Motor neuron (in vitro differentiated cells): Measurements from ENCODE around the gene KCNQ4. TPM values are rescaled to one million over a fixed set of nuclear protein-coding genes. Genes with fewer than 3 reads are reported as not detected.

Experiments used
- ATAC-seq, 8 experiments: fragments of 200-7000 bp; cut with Tn5 transposase; replicated peaks in 6 of 8; 2 replicates each; pipeline ENCODE4 v1.8.0; 2021; ENCODE audit warnings: mild to moderate bottlenecking in 8 of 8, moderate library complexity in 8 of 8
- H3K27ac ChIP-seq, 2 donors: fragments of 250-450 bp; sonication (Bioruptor Pico); 2 replicates each; pipeline ENCODE4 v1.9.0; 2021; ENCODE audit warnings: antibody characterized with exemption in 2 of 2, mild to moderate bottlenecking in 2 of 2, moderate library complexity in 1 of 2
- H3K4me1 ChIP-seq, 2 donors: fragments of 250-450 bp; sonication (Bioruptor Pico); replicated peaks in 1 of 2; 2 replicates each; pipeline ENCODE4 v1.6.1; 2021; ENCODE audit warnings: antibody characterized with exemption in 2 of 2, mild to moderate bottlenecking in 2 of 2, moderate library complexity in 1 of 2
- H3K4me3 ChIP-seq, 5 donors: fragments of 250-450 bp; sonication (Bioruptor Pico); 2 replicates each; pipeline ENCODE4 v1.9.0; 2021; ENCODE audit warnings: antibody characterized with exemption in 5 of 5, mild to moderate bottlenecking in 5 of 5, moderate library complexity in 4 of 5
- WGBS, 10 experiments: fragments of 450-650 bp; shearing (Covaris generic); methylation state at CpG; one replicate each; pipeline ENCODE4 v1.0.0; 2022; 5-methylcytosine and 5-hydroxymethylcytosine counted together
- in situ Hi-C, 9 experiments: fragments of 400-800 bp; cut with MboI; loops; one replicate each; pipeline ENCODE4 v1.15.0; 2021; ENCODE audit warnings: low sequenced_read_pairs in 9 of 9, low pct_unique_long_range_greater_than_20kb in 2 of 9; ENCODE audit not compliant: unreplicated experiment in 9 of 9
- total RNA-seq, 8 experiments: library from RNA; unstranded; fragments of 300-600 nt; gene quantifications; 2 replicates each; pipeline versions ENCODE4 v1.2.3 to v1.2.4, GENCODE V29; 2022

The KCNQ4 gene
- total RNA-seq, 8 experiments from 2014 or later, result 0.22 to 4.6 (median 0.53) TPM

DNA sequence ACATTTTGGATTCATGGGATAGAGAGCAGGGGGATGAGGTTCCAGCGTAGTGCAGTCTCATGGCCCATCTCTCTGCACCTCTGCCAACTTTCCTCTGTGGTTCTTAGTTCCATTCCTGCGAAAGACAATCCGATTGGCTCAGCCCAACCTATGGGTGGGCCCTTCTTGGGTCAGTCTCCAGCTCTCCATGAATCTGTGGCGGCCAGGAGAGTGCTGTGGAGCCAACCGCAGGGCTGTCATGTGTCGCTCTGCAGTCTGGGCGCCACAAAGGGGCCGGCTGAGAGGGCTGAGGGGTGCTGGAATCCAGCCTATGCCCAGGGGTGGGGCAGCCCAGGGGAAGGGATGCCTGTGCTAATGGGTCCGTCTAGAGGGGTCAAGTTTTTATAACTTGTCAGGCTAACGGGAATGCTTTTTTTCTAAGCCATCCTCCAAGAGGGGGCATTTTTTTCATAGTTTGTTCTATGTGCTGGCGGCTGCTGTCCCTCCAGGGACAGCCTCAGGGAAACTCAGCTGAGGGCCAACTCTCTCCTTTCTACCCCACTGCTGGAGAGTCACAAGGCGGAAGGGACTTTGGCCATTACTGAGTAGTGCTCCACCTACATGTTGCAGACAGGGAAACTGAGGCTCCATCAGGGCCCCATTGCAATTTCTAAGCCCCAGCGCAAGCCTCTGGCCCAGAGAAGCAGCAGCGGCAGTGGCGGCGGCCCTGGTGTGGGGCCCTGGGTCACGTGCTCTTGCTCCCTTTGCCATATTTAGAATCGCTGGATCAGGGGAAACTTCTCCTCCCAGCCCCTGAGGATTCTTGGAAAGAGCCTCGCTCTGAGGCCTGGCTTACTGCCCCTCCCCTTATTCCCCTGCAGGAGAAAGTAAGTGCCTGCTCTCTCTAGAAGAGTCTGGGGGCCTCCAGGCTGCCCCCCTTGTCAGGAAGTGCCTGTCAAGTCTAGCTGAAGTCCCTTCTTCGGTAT is 23.4 kb downstream of the KCNQ4 start:
- peaks cover 10 to 39% of the 10 kb centered on the region in 2 donors for H3K4me1 ChIP-seq
- WGBS, 10 experiments, result 26 to 100% (median 68%) methylated on average over 1 to 14 of the region's 20 CpGs; no CpG with 5 or more reads in 2 of the 10 experiments
- no peak overlapping the region for H3K27ac ChIP-seq
- ATAC-seq, result peak in 7 of 8 experiments; percentile 11 to 72 (median 48)
- no peak overlapping the region for H3K4me3 ChIP-seq
- in situ Hi-C loops, result no loop called here

DNA sequence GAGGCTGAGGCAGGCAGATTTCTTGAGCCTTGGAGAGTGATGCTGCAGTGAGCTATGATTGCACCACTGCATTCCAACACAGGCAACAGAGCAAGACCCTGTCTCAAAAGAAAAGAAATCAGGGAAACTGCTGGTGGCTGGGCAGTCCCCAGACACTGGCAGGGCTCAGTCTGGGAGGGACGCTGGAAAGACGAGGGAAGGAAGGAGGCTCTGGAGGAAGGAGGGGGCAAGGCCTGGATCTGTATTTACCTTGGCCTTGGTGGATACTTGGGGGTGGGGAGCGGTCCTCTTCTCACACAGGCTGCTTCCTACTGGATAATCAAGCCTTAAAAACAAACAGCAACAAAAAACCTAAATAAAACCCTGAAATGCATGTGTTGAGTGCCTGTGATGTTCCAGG is 24.4 kb downstream of the KCNQ4 start:
- Histone ChIP-seq H3K27ac (no peak overlapping the region), H3K4me3 (no peak overlapping the region), H3K4me1 (peaks cover 10 to 32% of the 10 kb centered on the region in 2 donors)
- ATAC-seq, result peak in 2 of 8 experiments; percentile 18 to 29
- in situ Hi-C loops, result no loop called here
- 42 to 100% (median 80%) methylated on average over 1 to 3 of the region's 3 CpGs; no CpG with 5 or more reads in 5 of the 10 experiments for WGBS, 10 experiments

DNA sequence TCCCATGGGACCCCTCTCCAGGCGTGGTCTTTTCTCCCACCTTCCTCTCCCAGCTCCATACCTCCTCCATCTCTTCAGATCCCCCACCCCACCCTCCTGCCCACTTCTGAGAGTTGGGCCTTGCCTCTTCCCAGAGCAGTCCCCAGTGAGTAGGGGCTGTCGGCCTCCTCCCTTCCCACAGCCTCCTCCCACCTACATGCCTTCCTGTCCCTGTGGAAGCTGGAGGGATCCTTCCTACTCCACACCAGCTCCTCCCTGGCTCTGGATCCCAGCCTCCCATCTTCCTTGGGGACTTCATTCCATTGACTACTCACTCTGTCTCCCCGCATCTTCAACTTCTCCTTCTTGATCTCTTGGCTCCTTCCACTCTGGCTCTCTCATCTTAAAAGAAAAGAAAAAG is 24.9 kb downstream of the KCNQ4 start:
- Histone ChIP-seq H3K4me3 (no peak overlapping the region), H3K27ac (no peak overlapping the region), H3K4me1 (peaks cover 10 to 32% of the 10 kb centered on the region in 2 donors)
- in situ Hi-C loops, result no loop called here
- ATAC-seq, result no peak
- WGBS, 10 experiments, result 64 to 100% (median 96%) methylated on average over 1 to 2 of the region's 3 CpGs; no CpG with 5 or more reads in 4 of the 10 experiments

DNA sequence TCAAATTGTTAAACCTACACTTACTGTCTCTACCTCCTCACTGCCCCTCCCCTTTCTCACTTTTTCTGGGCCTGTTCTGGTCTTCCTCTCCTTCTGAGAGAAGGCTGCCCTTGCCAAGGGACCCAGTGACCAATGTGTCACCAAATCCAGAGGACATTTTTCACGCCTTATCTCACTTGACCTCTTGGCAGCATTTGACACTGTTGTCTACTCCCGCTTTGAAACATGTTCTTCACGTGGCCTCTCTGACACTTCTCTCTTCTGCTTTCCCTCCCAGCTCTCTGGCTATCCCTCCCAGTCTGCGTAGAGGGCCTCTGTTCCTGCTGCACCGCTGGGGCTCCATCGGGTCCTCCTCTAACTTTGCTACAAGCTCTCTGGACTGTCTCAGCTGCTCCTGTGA is 25.3 kb downstream of the KCNQ4 start:
- no peak for ATAC-seq
- H3K4me3 ChIP-seq, result no peak overlapping the region
- H3K27ac ChIP-seq, result no peak overlapping the region
- in situ Hi-C loops, result no loop called here
- H3K4me1 ChIP-seq, result peaks cover 10 to 32% of the 10 kb centered on the region in 2 donors
- 29 to 100% (median 83%) methylated on average over 2 to 6 of the region's 6 CpGs; no CpG with 5 or more reads in 1 of the 10 experiments for WGBS, 10 experiments

GRCh38 chr1:40810927-40811326 is 27.3 kb downstream of the KCNQ4 start:
- in situ Hi-C loops, result no loop called here
- H3K4me1 ChIP-seq, result peaks cover 10 to 25% of the 10 kb centered on the region in 2 donors
- ATAC-seq, result peak in 6 of 8 experiments; percentile 7 to 71 (median 42)
- 40 to 90% (median 65%) methylated on average over 2 to 5 of the region's 5 CpGs; no CpG with 5 or more reads in 4 of the 10 experiments for WGBS, 10 experiments
- H3K4me3 ChIP-seq, result no peak overlapping the region
- no peak overlapping the region for H3K27ac ChIP-seq

DNA sequence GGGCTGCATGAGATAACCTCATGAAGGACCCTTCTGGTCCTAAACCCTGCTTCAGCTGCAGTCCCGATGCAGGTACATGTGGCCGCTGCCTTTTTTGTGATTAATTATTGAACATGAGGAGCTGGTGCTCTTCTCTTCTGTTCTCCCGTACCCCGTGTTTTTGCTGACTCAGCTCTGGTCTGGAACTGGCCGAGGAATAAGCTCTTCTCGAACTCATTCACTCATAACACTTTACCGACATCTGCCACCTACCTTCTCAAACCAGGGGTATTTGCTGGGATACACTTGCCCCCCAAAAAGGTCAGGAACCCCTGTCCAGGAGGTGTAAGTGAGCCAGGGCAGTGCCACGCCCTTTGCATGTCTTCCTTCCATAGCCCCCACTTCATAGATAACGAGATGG is 31.8 kb downstream of the KCNQ4 start:
- Histone ChIP-seq H3K27ac (no peak overlapping the region), H3K4me1 (peaks cover 16 to 25% of the 10 kb centered on the region in 2 donors), H3K4me3 (no peak overlapping the region)
- no peak for ATAC-seq
- in situ Hi-C loops, result no loop called here
- WGBS, 10 experiments, result 30 to 95% (median 83%) methylated on average over 1 to 9 of the region's 9 CpGs; no CpG with 5 or more reads in 1 of the 10 experiments

DNA sequence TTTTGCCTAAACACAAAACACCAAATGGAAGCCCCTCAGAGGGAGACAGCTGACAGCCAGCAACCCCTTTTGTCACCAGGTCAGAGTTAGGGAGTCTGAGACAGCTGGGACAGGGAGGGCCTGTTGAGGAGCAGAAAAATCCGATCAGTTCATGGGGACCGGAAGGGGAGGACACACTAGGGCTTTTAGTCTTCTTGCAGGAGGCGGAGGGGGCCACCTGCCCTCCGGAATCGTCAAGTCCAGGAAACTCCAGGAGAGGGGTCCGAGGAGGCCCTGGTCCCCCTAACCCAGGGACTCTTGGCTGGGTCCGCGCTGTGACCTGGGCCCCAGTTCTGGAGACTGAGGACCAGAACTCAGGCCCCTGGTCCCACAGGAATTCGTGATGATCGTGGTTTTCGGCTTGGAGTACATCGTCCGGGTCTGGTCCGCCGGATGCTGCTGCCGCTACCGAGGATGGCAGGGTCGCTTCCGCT is 34.2 kb downstream of the KCNQ4 start:
- in situ Hi-C loops, result no loop called here
- ATAC-seq, result peak in 4 of 8 experiments; percentile 14 to 24 (median 18)
- Histone ChIP-seq H3K4me1 (peaks cover 14 to 39% of the 10 kb centered on the region in 2 donors), H3K27ac (no peak overlapping the region), H3K4me3 (peak overlapping the region in 1 of 5 donors; percentile 31)
- WGBS, 10 experiments, result 20 to 80% (median 57%) methylated on average over 1 to 6 of the region's 19 CpGs; no CpG with 5 or more reads in 3 of the 10 experiments

DNA sequence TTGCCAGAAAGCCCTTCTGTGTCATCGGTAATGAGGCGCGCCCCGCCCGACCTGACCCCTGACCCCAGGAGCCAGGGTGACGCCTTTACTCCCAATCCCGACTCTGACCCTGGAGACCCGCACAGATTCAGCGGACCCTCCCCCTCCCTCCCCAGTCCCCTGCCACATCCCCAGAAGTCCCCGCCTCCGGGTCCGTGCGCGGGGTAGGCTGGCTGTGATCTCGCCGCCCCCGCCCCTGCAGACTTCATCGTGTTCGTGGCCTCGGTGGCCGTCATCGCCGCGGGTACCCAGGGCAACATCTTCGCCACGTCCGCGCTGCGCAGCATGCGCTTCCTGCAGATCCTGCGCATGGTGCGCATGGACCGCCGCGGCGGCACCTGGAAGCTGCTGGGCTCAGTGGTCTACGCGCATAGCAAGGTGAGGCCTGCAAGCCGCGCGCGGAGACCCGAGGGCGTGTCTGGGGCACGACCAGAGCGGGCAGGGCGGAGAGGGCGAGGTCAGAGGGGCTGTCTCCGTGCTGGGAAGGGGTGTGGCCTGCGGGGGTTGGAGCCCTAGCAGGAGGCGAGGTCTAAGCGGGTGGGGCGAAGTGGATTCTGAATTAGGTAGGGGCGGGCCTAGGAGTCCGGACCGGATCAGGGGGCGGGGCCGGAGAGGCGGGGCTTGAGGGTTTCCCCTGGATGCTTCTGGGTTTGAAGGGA is 34.8 kb downstream of the KCNQ4 start:
- no peak overlapping the region for H3K27ac ChIP-seq
- in situ Hi-C loops, result no loop called here
- 7 to 13% methylated on average over 7 to 9 of the region's 59 CpGs; no CpG with 5 or more reads in 8 of the 10 experiments for WGBS, 10 experiments
- H3K4me1 ChIP-seq, result peaks cover 14 to 39% of the 10 kb centered on the region in 2 donors
- H3K4me3 ChIP-seq, result peak overlapping the region in 4 of 5 donors; percentile 6 to 31 (median 14)
- peak; percentile 53 to 99 (median 88) for ATAC-seq

GRCh38 chr1:40819101-40819500 is 35.5 kb downstream of the KCNQ4 start:
- ATAC-seq, result no peak
- H3K27ac ChIP-seq, result no peak overlapping the region
- in situ Hi-C loops, result no loop called here
- H3K4me1 ChIP-seq, result peaks cover 14 to 39% of the 10 kb centered on the region in 2 donors
- 60 to 100% (median 75%) methylated on average over 1 to 4 of the region's 26 CpGs; no CpG with 5 or more reads in 7 of the 10 experiments for WGBS, 10 experiments
- peak overlapping the region in 1 of 5 donors; percentile 31 for H3K4me3 ChIP-seq

DNA sequence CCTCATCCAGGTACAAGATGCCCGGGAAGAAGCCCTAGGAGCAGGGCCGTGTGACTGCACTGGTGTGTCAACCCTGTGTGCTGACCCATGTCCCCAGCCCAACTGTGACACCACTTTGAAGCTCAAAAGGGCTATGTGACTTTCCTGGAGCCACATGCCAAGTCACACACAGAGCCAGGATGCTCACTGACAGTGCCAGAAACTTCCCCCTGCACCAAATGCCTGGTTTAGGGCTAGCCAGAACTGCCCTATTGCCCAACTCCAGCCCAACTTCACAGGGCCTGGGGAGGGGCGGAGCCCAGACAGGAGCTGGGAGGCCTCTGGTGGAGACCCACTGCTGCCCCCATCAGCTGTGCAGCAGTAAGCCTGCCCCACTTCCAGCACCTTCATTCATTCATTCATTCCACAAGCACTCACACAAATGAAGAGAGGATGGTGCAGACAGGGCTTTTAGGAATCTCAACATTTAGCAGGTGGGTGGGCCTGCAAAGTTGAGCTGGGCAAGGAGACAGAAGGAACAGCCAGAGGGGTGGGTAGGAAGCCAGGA is 36.7 kb downstream of the KCNQ4 start:
- Histone ChIP-seq H3K27ac (no peak overlapping the region), H3K4me1 (peaks cover 22 to 50% of the 10 kb centered on the region in 2 donors), H3K4me3 (no peak overlapping the region)
- ATAC-seq, result no peak
- 71 to 100% (median 90%) methylated on average over 1 to 3 of the region's 3 CpGs; no CpG with 5 or more reads in 7 of the 10 experiments for WGBS, 10 experiments
- in situ Hi-C loops, result no loop called here

DNA sequence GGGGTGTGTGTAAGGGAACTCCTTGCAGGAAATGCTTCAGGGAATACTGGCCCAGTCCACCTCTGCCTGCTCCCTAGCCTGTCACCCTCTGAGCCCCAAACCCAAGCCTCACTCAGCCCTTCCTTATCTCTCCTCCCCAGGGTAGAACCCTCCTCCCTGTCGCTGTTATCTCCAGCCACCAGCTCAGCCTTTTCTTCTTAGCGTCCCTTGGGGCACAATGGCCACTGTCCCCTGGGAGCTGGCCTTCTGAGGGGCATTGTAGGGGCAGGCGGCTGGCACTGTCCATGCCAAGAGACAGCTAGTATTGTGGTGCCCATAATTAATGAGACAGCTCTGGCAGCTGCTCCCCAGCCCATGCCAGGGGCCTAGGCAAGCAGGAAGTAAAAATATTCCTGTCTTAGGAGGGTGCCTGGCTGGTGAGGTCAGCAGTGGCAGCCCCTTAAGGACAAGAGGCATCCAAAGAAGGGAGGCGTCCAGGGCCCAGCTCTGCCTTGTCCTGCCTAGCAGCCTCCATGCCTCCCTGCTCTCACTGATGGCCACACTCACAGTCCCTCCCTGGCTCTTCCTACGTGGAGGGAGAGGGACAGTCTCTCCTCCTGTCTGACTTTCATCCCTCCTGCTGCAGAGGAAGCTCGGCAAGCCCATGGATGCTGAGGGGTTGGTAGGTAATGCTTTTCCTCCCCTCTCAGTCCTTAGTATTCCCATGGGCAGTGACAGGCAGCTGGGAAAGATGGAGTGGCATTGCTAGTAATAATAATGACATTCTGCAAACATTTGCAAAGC is 37.5 kb downstream of the KCNQ4 start:
- Histone ChIP-seq H3K4me1 (peaks cover 30 to 58% of the 10 kb centered on the region in 2 donors), H3K27ac (no peak overlapping the region), H3K4me3 (no peak overlapping the region)
- in situ Hi-C loops, result no loop called here
- whole genome bisulfite sequencing, 10 experiments, result 48 to 86% (median 67%) methylated on average over 1 to 3 of the region's 6 CpGs; no CpG with 5 or more reads in 4 of the 10 experiments
- ATAC-seq, result peak in 1 of 8 experiments; percentile 20

DNA sequence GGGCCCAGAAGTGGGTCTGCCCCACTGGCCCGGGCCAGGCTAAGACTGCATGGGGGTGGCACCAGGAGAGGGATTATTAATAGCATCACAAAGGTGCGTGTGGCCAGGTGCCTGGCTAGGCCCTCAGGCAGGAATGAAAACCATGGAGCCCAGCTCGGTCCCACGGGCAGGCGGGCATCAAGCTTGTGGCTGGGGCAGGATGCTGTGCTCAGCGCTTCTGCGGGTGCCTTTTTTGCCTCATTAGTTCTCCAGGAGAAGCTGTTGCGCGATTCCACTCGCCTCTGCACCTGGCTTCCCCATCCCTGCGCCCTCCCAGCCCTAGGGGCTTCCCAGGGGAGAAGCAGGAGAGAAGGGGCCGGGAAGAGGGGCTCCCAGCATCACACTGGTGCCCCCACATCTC is 39.3 kb downstream of the KCNQ4 start:
- 70 to 100% (median 86%) methylated on average over 1 to 10 of the region's 12 CpGs; no CpG with 5 or more reads in 5 of the 10 experiments for WGBS, 10 experiments
- in situ Hi-C loops, result no loop called here
- H3K27ac ChIP-seq, result no peak overlapping the region
- peaks cover 32 to 62% of the 10 kb centered on the region in 2 donors for H3K4me1 ChIP-seq
- no peak for ATAC-seq
- no peak overlapping the region for H3K4me3 ChIP-seq
